ENCODE measurements around the gene MS4A4A.

DNA sequence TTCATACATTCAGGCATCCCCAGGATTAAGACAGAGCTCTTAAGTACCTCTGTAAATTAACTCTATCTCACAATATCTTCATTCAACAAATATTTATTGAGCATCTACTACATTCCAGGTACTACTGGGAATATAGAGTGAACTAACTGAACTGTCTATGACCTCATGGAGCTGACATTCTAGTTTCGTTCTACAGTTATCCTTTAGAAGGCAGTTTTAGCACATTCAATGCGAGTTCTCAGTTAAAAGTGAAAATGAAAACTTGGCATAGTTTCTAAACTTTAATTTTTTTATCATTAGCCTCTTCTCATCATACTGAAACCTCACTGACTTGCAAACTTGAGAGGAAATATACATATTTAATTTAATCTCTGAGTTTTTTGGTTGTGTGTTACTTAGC is 35.9 kb downstream of the MS4A4A start:
- TF ChIP-seq, protein P1, sequence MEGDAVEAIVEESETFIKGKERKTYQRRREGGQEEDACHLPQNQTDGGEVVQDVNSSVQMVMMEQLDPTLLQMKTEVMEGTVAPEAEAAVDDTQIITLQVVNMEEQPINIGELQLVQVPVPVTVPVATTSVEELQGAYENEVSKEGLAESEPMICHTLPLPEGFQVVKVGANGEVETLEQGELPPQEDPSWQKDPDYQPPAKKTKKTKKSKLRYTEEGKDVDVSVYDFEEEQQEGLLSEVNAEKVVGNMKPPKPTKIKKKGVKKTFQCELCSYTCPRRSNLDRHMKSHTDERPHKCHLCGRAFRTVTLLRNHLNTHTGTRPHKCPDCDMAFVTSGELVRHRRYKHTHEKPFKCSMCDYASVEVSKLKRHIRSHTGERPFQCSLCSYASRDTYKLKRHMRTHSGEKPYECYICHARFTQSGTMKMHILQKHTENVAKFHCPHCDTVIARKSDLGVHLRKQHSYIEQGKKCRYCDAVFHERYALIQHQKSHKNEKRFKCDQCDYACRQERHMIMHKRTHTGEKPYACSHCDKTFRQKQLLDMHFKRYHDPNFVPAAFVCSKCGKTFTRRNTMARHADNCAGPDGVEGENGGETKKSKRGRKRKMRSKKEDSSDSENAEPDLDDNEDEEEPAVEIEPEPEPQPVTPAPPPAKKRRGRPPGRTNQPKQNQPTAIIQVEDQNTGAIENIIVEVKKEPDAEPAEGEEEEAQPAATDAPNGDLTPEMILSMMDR (IDR thresholded peaks at IDR 0.05): no peak
- TF ChIP-seq POLR2A (IDR thresholded peaks at IDR 0.05): no peak
